Heart left ventricle (tissue), 16 donors: ENCODE data around the gene SPEG. TPM values are rescaled to one million over a fixed set of nuclear protein-coding genes. Genes with fewer than 3 reads are reported as not detected.

Experiments
- ATAC-seq, 4 donors: fragments of 200-7000 bp; cut with Tn5 transposase; one replicate each; pipeline ENCODE4 v1.9.1; 2020 to 2022; ENCODE audit warnings: moderate library complexity in 4 of 4, mild to moderate bottlenecking in 3 of 4, moderate number of reproducible peaks in 1 of 4
- DNase-seq, 5 donors: peaks; one replicate each; pipeline ENCODE4 v3.0.0-alpha.2; 2020
- H3K27ac ChIP-seq, 12 donors: fragments of 200-600 bp; sonication (generic) in 4 of 12; one replicate each; pipeline versions ENCODE4 v1.5.0 to v1.8.0; 2016 to 2022; ENCODE audit warnings: mild to moderate bottlenecking in 2 of 12
- H3K27me3 ChIP-seq, 9 donors: fragments of 200-600 bp; sonication (generic) in 2 of 9; one replicate each; pipeline versions ENCODE4 v1.5.1 to v1.8.0; 2016 to 2022; ENCODE audit warnings: mild to moderate bottlenecking in 3 of 9
- H3K36me3 ChIP-seq, 9 donors: fragments of 200-600 bp; sonication (generic) in 2 of 9; one replicate each; pipeline versions ENCODE4 v1.5.0 to v1.8.0; 2018 to 2022; ENCODE audit warnings: mild to moderate bottlenecking in 2 of 9
- H3K4me1 ChIP-seq, 12 donors: fragments of 200-600 bp; sonication (generic) in 4 of 12; one replicate each; pipeline versions ENCODE4 v1.5.0 to v1.8.0; 2016 to 2022; ENCODE audit warnings: mild to moderate bottlenecking in 3 of 12
- H3K4me3 ChIP-seq, 12 donors: fragments of 200-600 bp; sonication (generic) in 4 of 12; one replicate each; pipeline versions ENCODE4 v1.5.0 to v1.8.0; 2017 to 2022; ENCODE audit warnings: mild to moderate bottlenecking in 9 of 12, moderate library complexity in 4 of 12
- H3K9me3 ChIP-seq, 12 donors: fragments of 200-600 bp; sonication (generic) in 4 of 12; one replicate each; pipeline versions ENCODE4 v1.5.0 to v1.8.0; 2016 to 2022; ENCODE audit warnings: mild to moderate bottlenecking in 1 of 12
- CTCF ChIP-seq, 12 donors: fragments of 200-600 bp; sonication (generic) in 4 of 12; IDR thresholded peaks; one replicate each; pipeline versions ENCODE4 v1.5.0 to v1.8.0; 2018 to 2022; ENCODE audit warnings: antibody characterized with exemption in 12 of 12, mild to moderate bottlenecking in 5 of 12
- POLR2A ChIP-seq, 2 donors: fragments of 450-650 bp; IDR thresholded peaks; one replicate each; pipeline ENCODE4 v1.6.1; 2017; ENCODE audit warnings: antibody characterized with exemption in 2 of 2, mild to moderate bottlenecking in 2 of 2, moderate library complexity in 2 of 2
- WGBS, 4 donors: extraction: QIAGEN DNeasy Blood & Tissue Kit in 2 of 4; methylation state at CpG; one replicate each; pipeline versions ENCODE4 v1.1.5 to v1.1.7; 2013 to 2018; 5-methylcytosine and 5-hydroxymethylcytosine counted together
- intact Hi-C, 10 donors: fragments of 100-400 bp; cut with DNase I; formaldehyde crosslinking; loops; one replicate each; pipeline versions ENCODE4 v1.11.1 to v1.14.2; 2022
- polyA plus RNA-seq, 2 donors: library from polyadenylated mRNA; stranded (reverse); fragments of 200-250 nt; gene quantifications; one replicate each; pipeline ENCODE4 v1.2.3, GENCODE V29; 2013
- total RNA-seq, 9 donors: library from RNA; depleted of rRNA in 2 of 9; stranded (reverse); fragments of >200 nt in 2 of 9; fragmentation: NEBNext Ultra II Directional in 3 of 9; extraction: Animal tissue kit (Norgen Biotek cat#: 25700) in 3 of 9; gene quantifications; one replicate each; pipeline versions ENCODE4 v1.1.0 to v1.2.4, GENCODE V29; 2016 to 2023
- donor health status: ischemic (EF 13 %, LVEDD 7.1; RV severe dilation, severe dysfunction).
- donor health status: healthy with polysubstance abuse.
- donor health status: DM: no; HTN: yes; CAD: no.
- donor health status: DM: no; HTN: no; CAD: no.
- donor health status: ischemic (EF 25% LVEDD 6.9; RV normal size, moderate dysfunction).
- donor health status: ischemic (EF 25% LVEDD 5.7; RV mildly dilated, moderate dysfunction).
- donor health status: healthy.
- donor health status: DM: yes; HTN: yes; CAD: no.
- donor health status: ischemic (EF 35%, LVEDD 5.7; RV mildly dilated, moderate dysfunction).
- donor health status: nonischemic (EF 11% LVEDD 7.7; RV severe dilation, severe dysfunction).
- donor health status: DM: yes; HTN: yes; CAD: no.
- donor health status: PGD.
- donor health status: ischemic (EF 29% LVEDD 5.4; RV normal size, mild dysfunction).
- donor health status: nonischemic (EF 23%, LVEDD 6.1; RV moderate dilation, normal function).

Gene SPEG
- total and polyA plus RNA-seq, 11 donors = 64.8 to 150 (median 108) TPM

GRCh38 chr2:219488149-219488843, 53.7 kb downstream of the SPEG start:
- H3K36me3 ChIP-seq = peaks cover 0 to 28% (median 3%) of the 10 kb centered on the region in 9 donors
- H3K27ac ChIP-seq = peak overlapping the region in 4 of 12 donors; percentile 22 to 60 (median 54)

GRCh38 chr2:219488844-219489194, 54.2 kb downstream of the SPEG start:
- Histone ChIP-seq H3K27ac (peak overlapping the region in 5 of 12 donors; percentile 6 to 60 (median 54)), H3K4me3 (no peak overlapping the region), H3K36me3 (peaks cover 0 to 26% (median 3%) of the 10 kb centered on the region in 9 donors), H3K4me1 (peaks cover 0 to 53% (median 6%) of the 10 kb centered on the region in 12 donors), H3K9me3 (no peaks in the 10 kb centered on the region), H3K27me3 (peaks cover 0 to 32% (median 15%) of the 10 kb centered on the region in 9 donors)
- no peak for DNase-seq
- ATAC-seq = no peak
- TF ChIP-seq POLR2A (IDR thresholded peaks at IDR 0.05) (no peak), CTCF (IDR thresholded peaks at IDR 0.05) (no peak)
- 58 to 80% (median 73%) methylated on average over 8 to 14 of the region's 14 CpGs for WGBS, 4 donors
- intact Hi-C loops = no loop called here

More at GRCh38 chr2:219488149-219488843, 53.7 kb downstream of the SPEG start:
- no peak for DNase-seq
- WGBS, 4 donors = 84 to 88% (median 85%) methylated on average over 10 to 17 of the region's 17 CpGs
- ATAC-seq = no peak
- H3K4me1 ChIP-seq = peaks cover 0 to 56% (median 6%) of the 10 kb centered on the region in 12 donors
- intact Hi-C loops = no loop called here
- peaks cover 3 to 36% (median 15%) of the 10 kb centered on the region in 9 donors for H3K27me3 ChIP-seq
- H3K9me3 ChIP-seq = no peaks in the 10 kb centered on the region
- TF ChIP-seq CTCF (IDR thresholded peaks at IDR 0.05) (no peak), POLR2A (IDR thresholded peaks at IDR 0.05) (no peak)
- H3K4me3 ChIP-seq = no peak overlapping the region

- peaks cover 0 to 48% (median 3%) of the 10 kb centered on the region in 12 donors for H3K4me1 ChIP-seq
- WGBS, 4 donors = 79 to 89% (median 84%) methylated on average over 7 to 9 of the region's 9 CpGs
- H3K27ac ChIP-seq = peak overlapping the region in 5 of 12 donors; percentile 6 to 60 (median 54)
- no peak overlapping the region for H3K4me3 ChIP-seq
- H3K36me3 ChIP-seq = peaks cover 0 to 26% (median 3%) of the 10 kb centered on the region in 9 donors
- no peak for DNase-seq
- TF ChIP-seq CTCF (IDR thresholded peaks at IDR 0.05) = no peak
- TF ChIP-seq POLR2A (IDR thresholded peaks at IDR 0.05) = no peak
- no peaks in the 10 kb centered on the region for H3K9me3 ChIP-seq
- intact Hi-C loops = no loop called here
- no peak for ATAC-seq
- H3K27me3 ChIP-seq = peaks cover 0 to 31% (median 11%) of the 10 kb centered on the region in 9 donors
Observed at GRCh38 chr2:219489315-219489714, 54.7 kb downstream of the SPEG start.

- Histone ChIP-seq H3K9me3 (no peaks in the 10 kb centered on the region), H3K27me3 (peaks cover 0 to 27% (median 3%) of the 10 kb centered on the region in 9 donors), H3K4me3 (no peak overlapping the region), H3K27ac (peak overlapping the region in 3 of 12 donors; percentile 24 to 60 (median 54)), H3K4me1 (peaks cover 0 to 45% (median 2%) of the 10 kb centered on the region in 12 donors), H3K36me3 (peaks cover 0 to 26% (median 3%) of the 10 kb centered on the region in 9 donors)
- ATAC-seq (no peak), DNase-seq (no peak)
- TF ChIP-seq POLR2A (IDR thresholded peaks at IDR 0.05) (no peak), CTCF (IDR thresholded peaks at IDR 0.05) (peak in 1 of 12 donors; percentile 15)
- intact Hi-C loops = loop anchor here in 2 of 10 donors (5.0 kb wide), 1 partner anchor 37 kb away; no protein-coding TSS in a partner anchor
- WGBS, 4 donors = 83 to 86% (median 85%) methylated on average over 23 of the region's 23 CpGs
Observed at GRCh38 chr2:219490186-219490585, 55.5 kb downstream of the SPEG start.
